Daoy (cell line): ENCODE measurements around the gene PAX9. TPM values are rescaled to one million over a fixed set of nuclear protein-coding genes. Genes with fewer than 3 reads are reported as not detected.
A peak's percentile ranks its signal among the peaks of the same experiment; 100 is the strongest.
"Not testable (repeated sequence)": the region's sequence is repeated elsewhere in the genome, so short reads cannot be mapped to it uniquely, and the experiment has no call there.

Source experiments
- DNase-seq: peaks from one replicate; pipeline ENCODE4 v3.0.0-alpha.2; 2015; ENCODE audit warnings: low read depth
- total RNA-seq: library from RNA; depleted of rRNA; stranded (reverse); fragments of >200 nt; shearing (Covaris generic); gene quantifications from 2 replicates; pipeline ENCODE4 v1.2.3, GENCODE V29; 2014

The PAX9 gene
- total RNA-seq, 1 experiment from 2014 or later = 17.5 TPM

DNA sequence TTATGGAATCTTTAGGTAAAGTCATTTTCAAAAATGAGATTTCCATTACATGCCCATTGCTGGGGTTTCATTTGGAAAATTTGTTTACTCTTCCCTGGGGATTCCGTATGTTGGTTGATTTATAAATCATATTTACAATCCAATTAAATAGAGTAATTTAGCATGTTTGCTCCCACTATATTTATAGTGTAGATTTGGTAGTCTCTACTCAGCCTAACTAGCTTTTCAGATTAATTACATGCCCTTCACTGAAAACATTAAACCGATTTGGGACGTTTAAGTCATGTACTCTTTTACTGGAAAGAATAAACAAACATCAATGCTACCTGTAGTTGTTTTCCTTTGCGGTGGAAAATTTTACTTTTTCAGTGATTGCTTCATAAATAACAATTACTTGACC is 10.4 kb downstream of the PAX9 start:
- no peak for DNase-seq

DNA sequence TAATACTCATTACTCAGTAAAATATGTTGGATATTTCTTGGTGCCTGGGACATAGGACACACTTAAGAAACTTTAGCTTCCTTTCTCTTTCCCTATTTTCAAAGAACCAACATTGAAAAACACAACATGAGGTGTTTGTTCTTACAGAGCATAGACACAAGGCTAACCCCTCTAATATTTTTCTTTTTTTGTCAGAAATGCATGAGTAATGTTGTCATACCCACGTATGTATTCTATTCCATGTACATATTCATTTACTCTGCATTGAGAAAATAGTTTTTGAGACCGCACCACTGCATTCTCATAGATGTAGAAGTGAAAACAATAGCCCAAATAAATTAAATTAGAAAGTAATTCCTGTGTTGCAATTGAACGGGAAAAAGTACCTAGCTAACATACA is 13.0 kb downstream of the PAX9 start:
- DNase-seq = no peak

DNA sequence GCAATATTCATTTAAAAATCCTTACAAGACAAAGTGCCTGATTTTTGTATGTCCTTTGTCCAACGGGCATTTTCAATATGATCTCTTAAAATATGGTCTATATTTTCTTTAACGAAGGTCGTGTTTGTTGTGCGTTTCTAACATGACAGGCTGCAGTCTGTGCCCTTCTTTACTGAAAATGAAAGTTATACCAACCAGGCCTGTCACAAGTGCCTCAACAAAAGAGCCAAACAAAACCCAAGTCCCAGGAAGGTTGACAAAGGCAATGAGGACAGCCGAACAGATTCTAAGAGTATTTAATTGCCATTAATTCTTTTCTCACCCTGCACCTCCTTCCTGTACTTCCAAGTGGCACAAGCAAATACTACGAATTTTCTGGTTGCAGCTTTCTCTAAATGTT is 13.9 kb downstream of the PAX9 start:
- no peak for DNase-seq

DNA sequence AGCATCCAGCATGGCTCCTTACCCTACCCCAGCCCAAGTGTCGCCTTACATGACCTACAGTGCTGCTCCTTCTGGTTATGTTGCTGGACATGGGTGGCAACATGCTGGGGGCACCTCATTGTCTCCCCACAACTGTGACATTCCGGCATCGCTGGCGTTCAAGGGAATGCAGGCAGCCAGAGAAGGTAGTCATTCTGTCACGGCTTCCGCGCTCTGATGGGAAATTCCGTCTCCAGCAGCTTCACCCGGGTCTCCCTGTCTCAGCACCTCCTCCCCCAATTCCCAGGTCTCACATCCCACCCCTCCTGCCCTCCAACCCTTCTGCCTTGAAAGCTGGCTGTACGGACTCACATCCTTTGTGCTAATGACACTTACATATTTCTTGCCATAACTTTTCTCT is 14.6 kb downstream of the PAX9 start:
- DNase-seq = no peak

DNA sequence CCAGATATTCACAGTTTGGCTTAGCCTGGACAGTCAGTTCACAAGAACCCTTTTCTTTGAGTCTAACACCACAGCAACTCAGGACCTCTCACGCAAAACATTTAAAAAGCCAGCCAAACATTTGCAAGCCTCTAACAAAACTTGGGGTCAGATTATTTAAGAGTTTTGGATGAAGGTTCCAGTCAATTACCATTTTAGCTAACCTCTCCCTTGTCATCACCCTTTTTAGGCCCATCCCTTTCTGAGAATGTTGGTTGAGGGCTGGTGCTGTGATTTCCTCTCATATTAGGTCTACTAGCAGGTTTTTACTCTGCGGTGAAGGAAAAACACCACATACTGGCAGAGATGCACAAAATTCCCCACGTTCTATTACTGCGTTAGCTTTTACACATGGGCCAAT is 20.7 kb downstream of the PAX9 start:
- DNase-seq = no peak

DNA sequence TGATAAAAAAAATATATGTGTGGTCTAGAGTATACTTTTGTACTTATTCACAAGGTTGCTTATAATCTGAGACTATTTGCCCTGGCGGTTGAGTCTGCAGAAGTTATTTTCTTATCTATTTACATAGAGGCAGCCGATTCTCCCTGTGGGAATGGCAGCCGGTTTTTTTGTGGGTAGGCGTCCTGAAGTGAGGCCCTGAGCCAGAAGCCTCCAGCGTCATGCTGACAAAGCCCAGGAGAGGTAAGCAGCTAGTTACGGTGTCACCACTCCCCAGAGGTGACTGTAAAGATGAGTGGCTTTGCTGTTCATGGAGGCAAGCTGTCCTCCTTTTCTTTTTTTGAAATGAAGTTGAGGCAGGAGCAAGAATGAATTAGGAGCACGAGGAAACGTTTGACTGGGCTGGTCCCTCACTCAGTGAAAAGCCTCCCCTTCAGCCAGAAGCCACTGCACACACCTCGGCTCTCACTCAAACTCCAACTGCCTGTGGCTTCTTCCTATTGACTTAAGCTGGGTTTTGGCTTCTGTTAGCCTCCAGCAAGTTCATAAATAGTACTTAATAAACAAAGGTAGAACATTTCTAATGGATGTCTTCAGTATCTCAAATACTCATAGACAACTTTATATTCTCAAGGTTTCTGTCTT is 21.5 kb downstream of the PAX9 start:
- peak; percentile 72 for DNase-seq

DNA sequence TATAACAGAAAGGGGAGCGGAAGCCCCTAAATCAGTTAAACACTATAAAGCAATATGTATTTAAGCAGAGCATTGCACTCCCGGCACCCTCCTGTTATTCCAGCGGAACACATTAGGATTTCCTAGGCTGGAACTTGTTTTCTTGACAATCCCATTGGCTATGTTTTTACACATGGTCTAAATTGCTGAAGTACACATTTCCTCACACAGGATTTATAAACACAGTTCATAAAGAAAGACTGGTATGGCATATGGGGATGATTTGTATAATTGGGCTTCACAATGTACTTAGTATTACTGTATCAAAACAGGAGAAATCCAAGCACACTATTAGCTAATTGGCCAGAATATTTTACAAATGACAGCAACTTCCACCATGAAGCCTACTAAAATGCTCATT is 23.3 kb downstream of the PAX9 start:
- no peak for DNase-seq

DNA sequence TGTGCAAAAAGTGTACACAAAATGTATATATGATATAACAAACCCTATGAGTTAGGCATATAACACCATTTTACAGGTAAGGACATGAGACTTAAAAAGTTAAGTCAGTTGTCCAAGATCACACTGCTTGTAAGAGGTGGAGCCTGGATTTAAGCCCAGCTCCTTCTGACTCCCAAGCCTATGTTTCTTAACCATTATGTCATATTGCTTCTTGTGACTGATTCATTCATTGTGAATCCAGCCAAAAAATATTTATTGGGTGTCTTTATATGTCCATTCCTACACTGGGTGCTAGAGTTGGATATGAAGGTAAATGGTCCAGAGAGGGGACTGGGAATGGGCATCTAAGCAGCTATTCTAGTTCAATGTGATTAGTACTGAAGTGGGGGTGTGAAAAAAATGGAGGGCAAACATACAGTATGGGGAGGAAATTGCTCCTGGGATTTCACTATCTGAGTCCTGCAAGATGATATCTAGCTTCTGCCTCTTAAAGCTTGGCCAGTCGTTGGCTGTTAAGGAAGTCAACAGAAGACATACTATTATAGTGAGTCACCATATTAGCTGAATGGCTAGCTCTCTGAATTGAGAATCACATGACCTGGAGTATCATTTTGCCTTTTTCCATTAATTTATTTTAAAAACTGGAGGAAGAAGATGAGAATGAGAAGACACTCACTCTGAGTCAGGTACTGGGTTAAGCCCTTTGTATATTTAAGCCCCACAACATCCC is 28.8 kb downstream of the PAX9 start:
- peak; percentile 43 for DNase-seq

DNA sequence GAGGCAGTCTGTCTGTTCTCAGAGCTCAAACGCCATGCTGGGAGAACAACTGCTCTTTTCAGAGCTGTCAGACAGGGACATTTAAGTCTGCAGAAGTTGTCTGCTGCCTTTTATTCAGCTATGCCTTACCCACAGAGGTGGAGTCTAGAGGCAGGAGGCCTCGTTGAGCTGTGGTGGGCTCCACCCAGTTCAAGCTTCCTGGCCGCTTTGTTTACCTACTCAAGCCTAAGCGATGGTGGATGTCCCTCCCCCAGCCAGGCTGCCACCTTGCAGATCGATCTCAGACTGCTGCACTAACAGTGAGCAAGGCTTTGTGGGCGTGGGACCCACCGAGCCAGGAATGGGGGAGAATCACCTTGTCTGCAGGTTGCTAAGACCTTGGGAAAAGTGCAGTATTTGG is 37.8 kb downstream of the PAX9 start:
- DNase-seq = not testable (repeated sequence)

DNA sequence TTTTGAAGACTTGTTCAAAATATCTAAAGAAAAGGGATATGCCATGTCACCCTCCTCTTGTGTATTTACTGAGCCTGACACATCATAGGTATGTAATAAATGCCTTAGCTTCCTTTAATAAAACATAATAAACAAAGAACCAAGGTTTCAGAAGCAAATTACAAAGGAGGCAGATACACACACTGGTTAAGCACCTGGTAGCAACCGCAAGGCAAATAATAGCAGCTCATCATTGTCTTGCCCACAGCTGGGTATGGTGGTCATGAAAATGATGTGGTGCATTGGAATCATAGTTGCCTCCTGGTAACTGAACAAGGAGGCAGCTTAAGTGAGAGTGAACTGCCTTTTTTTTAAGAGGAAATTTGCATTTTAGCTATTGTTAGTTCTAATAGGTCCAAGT is 39.0 kb downstream of the PAX9 start:
- DNase-seq = no peak

DNA sequence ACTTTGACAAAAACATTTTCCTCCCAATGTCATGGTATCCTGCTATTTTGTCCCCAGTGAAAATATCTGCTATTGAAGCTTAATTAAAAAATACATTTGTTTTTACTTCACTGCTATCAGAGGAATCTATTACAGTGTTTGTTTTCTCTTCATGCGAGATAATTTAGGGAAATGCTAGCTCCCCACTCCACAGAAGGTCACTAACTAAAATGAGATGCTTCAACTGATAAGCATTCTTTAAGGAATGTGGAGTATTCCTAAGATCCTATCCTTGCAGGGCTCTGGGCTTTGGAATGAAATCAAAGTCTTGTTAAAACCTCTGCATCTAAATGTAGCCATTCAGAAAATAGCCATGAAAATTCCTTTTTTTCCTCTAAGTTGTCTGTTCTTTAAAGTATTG is 39.5 kb downstream of the PAX9 start:
- no peak for DNase-seq

DNA sequence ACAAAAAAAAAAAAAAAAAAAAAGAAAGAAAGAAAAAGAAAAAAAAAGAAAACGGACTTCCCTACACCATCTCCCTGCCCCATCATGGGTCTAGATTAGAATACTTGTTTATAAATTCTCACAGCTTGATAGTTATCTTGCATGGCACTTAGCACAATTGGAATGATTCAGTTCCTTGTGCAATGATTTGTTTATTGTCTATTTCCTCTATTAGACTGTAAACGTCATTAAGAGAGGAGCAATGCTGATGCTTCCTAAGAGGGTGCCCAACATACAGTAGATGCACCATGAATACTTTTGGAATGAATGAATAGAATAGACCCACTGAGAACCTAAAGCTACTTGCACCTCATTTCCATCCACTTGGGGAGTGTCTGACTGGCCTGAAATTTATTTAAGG is 40.8 kb downstream of the PAX9 start:
- no peak for DNase-seq

DNA sequence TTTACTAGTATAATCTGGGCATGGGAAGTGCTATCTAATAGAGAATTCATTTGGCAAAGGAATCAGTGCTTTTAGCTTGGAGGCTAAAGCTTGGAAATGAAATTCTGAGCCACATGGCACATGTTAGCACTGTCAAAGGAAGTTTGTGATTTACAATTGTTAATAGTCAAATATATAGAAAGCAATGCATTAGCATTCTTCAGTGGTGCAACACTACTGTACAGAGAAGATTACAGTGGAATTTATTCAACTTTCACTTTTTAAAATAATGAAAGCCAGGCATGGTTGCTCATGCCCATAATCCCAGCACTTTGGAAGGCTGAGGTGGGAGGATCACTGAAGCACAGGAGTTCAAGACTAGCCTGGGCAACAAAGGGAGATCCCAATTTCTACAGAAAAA is 45.9 kb downstream of the PAX9 start:
- DNase-seq = no peak

DNA sequence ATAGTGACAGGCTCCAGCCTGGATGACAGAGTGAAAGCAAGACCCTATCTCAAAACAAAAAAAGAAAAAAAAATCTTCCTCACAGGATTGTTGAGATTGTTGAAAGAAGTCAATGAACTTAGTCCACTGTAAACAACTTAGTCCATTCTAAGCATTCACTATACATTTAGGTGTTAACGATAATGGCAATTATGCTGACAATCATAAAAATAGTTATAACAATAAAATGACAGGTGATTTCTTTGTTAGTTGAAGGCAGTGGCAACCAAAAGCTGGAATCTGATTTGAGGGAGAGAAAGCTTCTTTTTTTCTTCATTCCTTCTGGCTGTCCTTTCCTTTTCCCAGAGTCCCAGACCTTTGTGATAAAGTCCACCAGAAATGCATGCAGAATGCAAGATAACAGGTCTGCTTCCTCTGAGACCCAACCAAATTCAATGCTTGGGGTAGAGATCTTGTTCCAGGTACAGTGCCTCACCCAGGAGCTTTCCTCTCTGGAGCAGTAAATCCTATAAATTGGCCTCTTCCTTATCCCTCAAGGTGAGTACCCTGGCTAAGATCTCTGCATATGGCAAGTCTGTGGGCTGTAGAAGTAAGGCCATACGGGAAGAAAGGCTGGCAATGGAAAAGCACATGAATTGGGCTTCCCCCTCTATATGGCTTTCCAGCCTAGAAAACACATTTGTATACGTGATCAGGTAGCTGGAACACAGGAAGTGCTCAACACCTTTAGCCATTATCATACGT is 52.5 kb downstream of the PAX9 start:
- no peak for DNase-seq

DNA sequence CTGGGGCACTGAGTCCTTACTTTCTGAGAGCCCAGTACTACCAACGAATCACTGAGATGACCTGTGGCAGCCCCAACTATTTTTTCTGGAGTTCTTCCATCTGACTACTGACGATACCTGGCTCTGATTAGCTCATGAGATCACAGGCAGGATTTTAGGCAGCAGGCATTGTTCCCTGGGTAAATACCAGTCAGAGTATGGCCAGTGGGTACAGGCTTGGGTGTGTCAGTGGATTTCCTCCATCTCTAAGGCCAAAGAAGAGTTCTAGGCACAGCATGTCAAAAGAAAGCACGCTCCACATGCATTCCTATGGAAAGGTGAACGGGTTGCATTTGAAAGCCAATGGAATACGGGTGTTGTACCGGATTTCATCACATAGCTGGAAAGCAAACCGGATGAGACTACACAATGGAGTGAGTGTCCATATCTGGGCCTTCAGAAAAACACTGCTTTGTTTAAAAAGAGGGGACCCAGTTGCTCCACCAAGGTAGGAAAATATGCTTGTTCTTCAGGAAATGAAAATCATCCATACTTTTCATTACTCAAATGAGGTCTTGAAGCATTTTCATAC is 55.0 kb downstream of the PAX9 start:
- no peak for DNase-seq

DNA sequence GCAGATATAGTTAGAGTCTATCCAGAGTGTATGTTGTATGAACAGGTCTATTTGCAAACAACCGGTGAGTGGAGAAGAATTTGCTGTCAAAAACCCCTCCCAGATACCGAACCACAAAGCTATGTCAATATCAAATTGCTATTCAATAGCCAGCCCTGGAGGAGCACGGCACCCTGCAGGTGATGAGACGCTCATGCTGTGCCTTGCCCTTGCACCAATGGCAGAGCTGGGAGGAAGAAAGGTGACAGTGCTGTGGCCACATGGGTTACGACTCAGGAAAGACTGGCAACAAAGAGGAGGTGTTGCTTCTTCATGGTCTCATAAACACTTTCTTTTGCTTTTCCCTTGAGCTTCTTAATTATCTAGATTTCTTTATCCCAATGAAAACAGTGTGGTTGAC is 55.7 kb downstream of the PAX9 start:
- DNase-seq = no peak

DNA sequence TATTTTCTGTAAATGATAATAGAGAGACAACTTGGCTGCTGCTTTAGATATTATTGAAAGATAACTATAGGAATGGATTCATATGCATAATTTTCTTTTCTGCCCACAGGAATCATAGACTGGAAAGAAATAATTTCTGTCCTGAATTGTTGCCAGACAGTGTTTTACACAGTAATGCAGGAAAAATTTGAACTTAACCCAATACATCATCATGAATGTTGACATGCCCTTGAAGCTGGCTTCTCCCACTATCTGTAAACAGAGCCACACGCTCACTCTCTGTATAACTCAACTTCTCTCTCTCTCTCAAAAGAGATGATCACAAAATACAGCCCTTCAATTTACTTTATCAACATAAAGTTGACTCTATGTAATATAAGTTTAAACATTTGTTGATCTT is 56.6 kb downstream of the PAX9 start:
- no peak for DNase-seq

DNA sequence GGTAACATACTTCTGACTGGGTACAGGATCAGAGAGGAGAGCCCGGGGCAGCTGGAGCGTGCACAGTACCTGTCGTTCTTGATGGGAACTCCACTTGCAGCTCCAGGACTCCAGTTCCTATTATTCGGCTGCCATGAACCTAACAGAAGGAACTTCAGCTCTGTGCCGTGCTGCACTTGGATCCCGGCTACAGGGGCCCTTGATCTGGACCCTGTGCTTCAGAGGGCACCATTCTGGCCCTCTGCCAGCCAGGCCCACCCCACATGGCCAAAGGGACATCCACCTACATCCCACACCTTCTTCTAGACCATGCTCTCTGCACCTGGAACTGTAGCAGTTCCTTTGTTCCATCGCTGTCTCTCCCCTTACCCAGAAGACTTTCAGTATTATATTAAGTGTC is 58.2 kb downstream of the PAX9 start:
- no peak for DNase-seq

DNA sequence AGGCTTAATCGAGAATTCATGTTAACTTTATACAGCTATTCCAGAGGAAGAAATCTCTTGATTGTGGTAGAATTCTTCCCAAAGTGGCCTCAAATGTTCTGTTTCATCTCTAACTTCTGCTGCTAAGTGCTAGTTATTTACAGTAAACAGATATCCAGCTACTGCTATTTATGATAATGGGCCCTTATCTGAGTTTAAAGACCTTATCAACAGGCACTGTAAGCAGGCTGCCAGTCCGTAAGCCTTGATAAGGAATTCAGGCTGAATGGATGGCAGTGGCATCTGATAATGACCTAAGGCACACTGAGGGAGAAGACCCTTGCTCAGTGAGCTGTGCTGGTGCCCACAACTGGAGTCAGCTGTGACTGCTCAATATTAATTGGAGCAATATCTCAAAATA is 59.0 kb downstream of the PAX9 start:
- no peak for DNase-seq

DNA sequence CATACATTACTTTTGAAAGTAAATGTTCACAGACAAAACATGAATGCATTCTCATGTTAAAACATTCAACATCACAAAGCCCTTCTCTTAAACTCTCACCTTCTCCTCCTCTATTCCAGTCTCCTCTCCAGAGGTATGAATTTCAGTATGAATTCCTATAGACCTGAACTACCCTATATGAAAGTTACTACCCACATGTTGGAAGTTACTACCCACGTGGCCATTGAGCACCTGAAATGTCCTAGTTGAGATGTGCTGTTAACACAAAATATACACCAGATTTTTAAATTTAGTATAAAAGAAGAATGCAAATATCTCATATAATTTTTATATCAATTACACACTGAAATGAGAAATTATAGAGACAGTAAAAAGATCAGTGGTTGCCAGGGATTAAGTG is 60.2 kb downstream of the PAX9 start:
- no peak for DNase-seq

DNA sequence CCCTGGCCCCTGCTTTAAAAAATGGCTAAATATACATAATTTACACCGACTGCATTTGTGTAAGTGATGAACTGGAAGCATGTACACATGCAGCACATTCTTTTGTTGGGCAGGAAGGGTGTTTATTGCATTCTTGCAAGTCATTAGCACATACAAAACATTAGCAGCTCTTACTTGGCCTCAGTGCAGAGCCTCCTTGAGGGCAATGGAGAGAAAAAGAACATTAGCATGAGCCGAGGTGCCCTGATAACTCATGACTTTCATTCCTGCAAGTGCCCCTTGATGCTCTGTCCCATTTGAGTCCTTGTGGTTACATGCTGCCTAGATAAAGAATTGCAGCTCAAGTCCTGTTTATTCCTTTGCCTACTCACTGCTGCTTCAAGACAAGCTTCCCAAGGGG is 61.9 kb downstream of the PAX9 start:
- no peak for DNase-seq

DNA sequence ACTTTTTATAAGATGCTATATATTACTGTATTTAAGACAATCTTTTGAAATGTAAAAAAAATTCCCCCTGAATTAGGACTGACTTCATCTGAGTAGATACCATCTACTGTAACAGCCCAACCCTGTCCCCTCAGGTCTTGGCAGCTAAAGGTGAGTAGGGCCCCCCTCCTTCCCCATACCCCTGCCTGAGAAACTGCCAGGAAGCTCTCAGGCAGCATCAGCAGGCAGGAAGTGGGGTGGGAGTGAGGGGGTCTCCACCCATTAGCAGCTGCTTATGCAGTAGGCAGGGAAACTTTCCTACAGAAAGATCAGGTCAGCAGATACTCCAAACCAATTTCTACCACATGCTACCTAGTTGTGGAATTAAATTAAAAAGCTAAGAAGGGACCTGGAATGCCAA is 62.5 kb downstream of the PAX9 start:
- no peak for DNase-seq

DNA sequence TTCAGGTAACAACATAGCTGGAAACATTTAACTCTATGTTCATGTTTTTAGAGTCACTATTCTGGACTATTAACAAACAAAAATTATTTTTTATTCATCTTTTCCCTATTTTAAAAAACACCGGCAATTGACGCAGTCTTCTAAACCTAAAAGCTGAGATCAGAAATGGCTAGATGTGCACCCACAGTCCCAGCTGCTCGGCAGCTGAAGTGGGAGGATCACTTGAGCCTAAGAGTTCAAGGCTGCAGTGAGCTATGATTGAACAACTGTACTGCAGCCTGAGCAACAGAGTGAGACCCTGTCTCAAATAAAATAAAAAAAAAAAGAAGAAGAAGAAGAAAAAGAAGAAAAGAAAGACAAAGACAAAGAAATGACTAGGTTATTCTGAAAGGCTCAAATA is 64.5 kb downstream of the PAX9 start:
- DNase-seq = no peak
